Fibroblast of lung (primary cell): ENCODE results near the gene TREML4. TPM values are rescaled to one million over a fixed set of nuclear protein-coding genes. Genes with fewer than 3 reads are reported as not detected.

Source experiments
- DNase-seq, 2 donors: peaks; one replicate each; pipeline versions ENCODE4 v3.0.0 to v3.0.0-alpha.2; 2010; ENCODE audit warnings: low read depth in 2 of 2
- H2AFZ ChIP-seq: 2 replicates; pipeline ENCODE4 v1.5.1; 2012; ENCODE audit warnings: low read length, control low read depth, inconsistent platforms
- H3K27ac ChIP-seq: 2 replicates; pipeline ENCODE4 v1.5.1; 2011; ENCODE audit warnings: low read length, control low read depth; ENCODE audit not compliant: insufficient read depth
- H3K27me3 ChIP-seq: 2 replicates; pipeline ENCODE4 v1.5.1; 2011; ENCODE audit warnings: mild to moderate bottlenecking, low read length; ENCODE audit not compliant: control insufficient read depth, insufficient read depth
- H3K36me3 ChIP-seq: 2 replicates; pipeline ENCODE4 v1.5.1; 2011; ENCODE audit warnings: low read length; ENCODE audit not compliant: control insufficient read depth, insufficient read depth
- H3K4me1 ChIP-seq: 2 replicates; pipeline ENCODE4 v1.5.1; 2011; ENCODE audit warnings: low read length; ENCODE audit not compliant: control insufficient read depth, insufficient read depth; ENCODE audit errors: extremely low read depth
- H3K4me2 ChIP-seq: 2 replicates; pipeline ENCODE4 v1.5.1; 2011; ENCODE audit warnings: low read length, control low read depth; ENCODE audit not compliant: insufficient read depth; ENCODE audit errors: extremely low read depth
- H3K4me3 ChIP-seq, 4 experiments: fragments of 200-600 bp in 1 of 4; sonication (generic) in 1 of 4; replicated peaks in 1 of 4; 2 replicates each; pipeline ENCODE4 v1.5.1; 2011 to 2016; ENCODE audit warnings: low read length in 4 of 4, low read depth in 3 of 4, mild to moderate bottlenecking in 3 of 4, control low read depth in 2 of 4, inconsistent platforms in 1 of 4, mixed read lengths in 1 of 4; ENCODE audit not compliant: insufficient read depth in 1 of 4; ENCODE audit errors: control extremely low read depth in 1 of 4
- H3K79me2 ChIP-seq: 2 replicates; pipeline ENCODE4 v1.5.1; 2012; ENCODE audit warnings: mild to moderate bottlenecking, low read length, inconsistent platforms; ENCODE audit not compliant: control insufficient read depth, insufficient read depth
- H3K9ac ChIP-seq: 2 replicates; pipeline ENCODE4 v1.5.1; 2011; ENCODE audit warnings: mild to moderate bottlenecking, low read length, control low read depth; ENCODE audit not compliant: insufficient read depth
- H3K9me3 ChIP-seq: 2 replicates; pipeline ENCODE4 v1.5.1; 2012; ENCODE audit warnings: low read depth, low read length; ENCODE audit not compliant: control insufficient read depth, insufficient read depth
- H4K20me1 ChIP-seq: 2 replicates; pipeline ENCODE4 v1.5.1; 2011; ENCODE audit warnings: low read length; ENCODE audit not compliant: control insufficient read depth, insufficient read depth; ENCODE audit errors: extremely low read depth
- CTCF ChIP-seq, 2 donors: IDR thresholded peaks in 1 of 2; conservative IDR thresholded peaks in 1 of 2; 1 replicate in 1 of 2; 2 replicates in 1 of 2; pipeline ENCODE4 v1.5.1; 2011 to 2012; ENCODE audit warnings: low read length in 2 of 2, control low read depth in 1 of 2, inconsistent platforms in 1 of 2, low read depth in 1 of 2, mild to moderate bottlenecking in 1 of 2
- EZH2 ChIP-seq: IDR thresholded peaks from 2 replicates; pipeline ENCODE4 v1.5.1; 2012; ENCODE audit warnings: low read length, control low read depth, mild to moderate bottlenecking; ENCODE audit errors: missing control alignments
- polyA plus RNA-seq, 2 donors: library from polyadenylated mRNA; depleted of rRNA in 1 of 2; stranded (reverse) in 1 of 2; unstranded in 1 of 2; fragments of >200 nt; gene quantifications; 2 replicates each; pipeline ENCODE4 v1.2.1, GENCODE V29; 2011 to 2012; ENCODE audit warnings: missing spikeins in 1 of 2
- total RNA-seq: library from RNA; depleted of rRNA; stranded (reverse); fragments of >200 nt; gene quantifications from 2 replicates; pipeline ENCODE4 v1.2.1, GENCODE V29; 2014

The TREML4 gene
- total and polyA plus RNA-seq, 2 donors (not counting 1 experiment from before 2014, with no cell fraction given): not detected

DNA sequence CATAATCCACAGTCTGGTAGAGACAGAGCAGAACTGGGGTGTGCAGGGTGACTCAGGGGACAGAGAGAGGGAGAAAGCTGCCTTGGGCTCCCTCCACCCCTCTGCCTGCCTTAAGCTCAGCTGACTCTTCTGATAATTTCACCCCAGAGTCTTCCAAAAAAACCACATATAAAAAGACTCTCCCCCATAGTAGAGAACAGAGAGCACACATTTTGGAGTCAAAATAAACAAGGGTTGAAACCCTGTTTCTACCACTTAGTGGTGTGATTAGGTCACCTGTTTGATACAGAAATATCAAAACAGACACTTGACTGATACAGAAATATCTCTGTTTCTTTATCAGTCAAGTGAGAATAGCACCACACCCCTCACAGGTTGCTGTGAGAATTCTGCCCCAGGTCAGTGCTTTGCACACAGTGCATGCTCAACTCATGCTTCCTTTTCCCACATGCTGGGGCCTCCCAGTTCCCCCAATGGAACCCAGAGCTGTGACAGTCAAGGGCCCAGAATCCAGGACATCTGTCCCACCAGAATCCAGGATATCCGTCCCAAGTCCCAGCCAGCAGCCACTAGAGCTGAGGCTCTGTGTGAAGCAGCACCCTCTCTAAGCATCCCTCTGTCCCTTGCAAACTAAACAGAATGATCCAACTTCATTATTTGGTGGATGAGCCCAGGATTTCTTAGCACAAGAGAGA, 28.4 kb upstream of the TREML4 start:
- Histone ChIP-seq H3K79me2 (no peaks in the 10 kb centered on the region), H3K4me3 (no peak overlapping the region), H3K27ac (no peak overlapping the region), H4K20me1 (no peaks in the 10 kb centered on the region), H3K4me1 (no peaks in the 10 kb centered on the region), H3K36me3 (no peaks in the 10 kb centered on the region), H3K4me2 (no peak overlapping the region), H2AFZ (no peak overlapping the region), H3K9me3 (no peaks in the 10 kb centered on the region), H3K27me3 (no peaks in the 10 kb centered on the region), H3K9ac (no peak overlapping the region)
- no peak for TF ChIP-seq EZH2
- no peak for DNase-seq

- no peaks in the 10 kb centered on the region for H4K20me1 ChIP-seq
- H3K27me3 ChIP-seq: no peaks in the 10 kb centered on the region
- TF ChIP-seq CTCF (conservative IDR thresholded peaks at IDR 0.05 in 1 of 2, IDR thresholded peaks at IDR 0.05 in 1 of 2; ENCODE audit: low read depth in 1 of 2, low read length in 2 of 2): no peak
- no peak for TF ChIP-seq EZH2
- no peaks in the 10 kb centered on the region for H3K4me1 ChIP-seq
- H3K9ac ChIP-seq: no peak overlapping the region
- peak in 1 of 2 donors; percentile 27 for DNase-seq
- no peak overlapping the region for H3K27ac ChIP-seq
- no peaks in the 10 kb centered on the region for H3K79me2 ChIP-seq
- H3K36me3 ChIP-seq: no peaks in the 10 kb centered on the region
- H3K9me3 ChIP-seq: no peaks in the 10 kb centered on the region
- no peak overlapping the region for H3K4me2 ChIP-seq
- H2AFZ ChIP-seq: no peak overlapping the region
- H3K4me3 ChIP-seq: no peak overlapping the region
Observed at GRCh38 chr6:41200296-41200900, 27.8 kb upstream of the TREML4 start.

DNA sequence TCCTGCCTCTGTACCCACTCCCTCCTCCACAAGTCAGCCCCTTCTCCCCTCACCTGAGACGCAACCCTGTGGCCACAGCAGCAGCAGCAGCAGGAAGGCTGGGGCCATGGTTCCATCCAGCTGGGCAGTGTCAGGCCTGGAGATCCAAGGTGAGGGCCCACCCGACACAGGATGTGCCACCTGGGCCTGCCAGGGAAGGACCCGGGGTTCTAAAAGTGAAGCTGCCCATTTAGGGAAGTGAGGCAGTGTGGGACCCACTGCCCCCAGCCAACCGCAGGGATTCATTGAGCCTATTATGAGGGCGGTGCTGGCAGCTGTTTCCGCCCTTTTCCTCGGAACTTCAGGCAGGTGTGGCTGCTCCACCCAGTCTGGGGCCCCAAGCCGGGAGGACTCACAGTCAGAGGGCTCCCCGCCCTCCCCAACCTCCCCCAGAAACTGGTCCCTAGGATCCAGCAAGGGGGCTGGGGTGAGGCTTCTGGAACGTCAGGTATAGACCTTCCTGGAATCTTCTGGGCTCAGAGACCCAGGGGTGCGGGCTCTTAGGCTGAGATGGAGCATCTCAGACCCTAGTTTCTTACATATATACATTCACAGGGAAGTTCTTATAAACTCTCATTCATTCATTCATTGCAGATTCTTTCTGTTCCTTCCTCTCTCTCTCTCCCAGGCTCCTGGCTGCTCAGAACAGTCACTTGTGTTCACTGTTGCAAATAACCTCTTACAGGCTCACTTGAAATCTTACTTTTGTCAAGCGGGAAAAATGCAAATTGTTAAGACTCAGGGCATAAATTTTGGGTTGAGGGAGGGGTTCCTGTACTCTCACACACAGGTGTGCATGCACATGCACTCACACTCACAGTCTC, 27.0 kb upstream of the TREML4 start, which contains the start of gene TREML2:
TSS of gene TREML2 (minus strand) at position 249 of the 863 bp plus-strand sequence. CDS start at position 108, 141 bp downstream.
- TF ChIP-seq CTCF (conservative IDR thresholded peaks at IDR 0.05 in 1 of 2, IDR thresholded peaks at IDR 0.05 in 1 of 2; ENCODE audit: low read depth in 1 of 2, low read length in 2 of 2) (no peak), EZH2 (no peak)
- DNase-seq: no peak
- H3K36me3 ChIP-seq: no peaks in the 10 kb centered on the region
- H3K27ac ChIP-seq: no peak within 1 kb of the TSS
- no peak within 1 kb of the TSS for H3K4me2 ChIP-seq
- H4K20me1 ChIP-seq: no peaks in the 10 kb centered on the region
- H3K9ac ChIP-seq: no peak within 1 kb of the TSS
- H3K79me2 ChIP-seq: no peaks in the 10 kb centered on the region
- H2AFZ ChIP-seq: no peak within 1 kb of the TSS
- H3K9me3 ChIP-seq: no peaks in the 10 kb centered on the region
- no peaks in the 10 kb centered on the region for H3K27me3 ChIP-seq
- no peak within 1 kb of the TSS for H3K4me3 ChIP-seq
- no peaks in the 10 kb centered on the region for H3K4me1 ChIP-seq
